ENCODE data around the gene SMIM33.
"Not testable (repeated sequence)": the region's sequence is repeated elsewhere in the genome, so short reads cannot be mapped to it uniquely, and the experiment has no call there.

DNA sequence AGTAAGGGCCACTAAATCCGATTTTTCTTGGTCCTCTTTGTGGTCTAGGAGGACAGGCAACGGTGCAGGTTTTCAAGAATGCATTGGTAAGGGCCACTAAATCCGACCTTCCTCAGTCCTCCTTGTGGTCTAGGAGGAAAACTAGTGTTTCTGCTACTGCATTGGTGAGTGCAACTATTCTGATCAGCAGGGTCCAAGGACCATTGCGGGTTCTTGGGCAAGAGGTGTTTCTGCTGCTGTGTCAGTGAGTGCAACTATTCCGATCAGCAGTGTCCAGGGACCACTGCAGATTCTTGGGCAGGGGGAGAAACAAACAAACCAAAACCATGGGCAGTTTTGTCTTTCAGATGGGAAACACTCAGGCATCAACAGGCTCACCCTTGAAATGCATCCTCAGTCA is 33.9 kb downstream of the SMIM33 start:
- TF ChIP-seq, protein P1, sequence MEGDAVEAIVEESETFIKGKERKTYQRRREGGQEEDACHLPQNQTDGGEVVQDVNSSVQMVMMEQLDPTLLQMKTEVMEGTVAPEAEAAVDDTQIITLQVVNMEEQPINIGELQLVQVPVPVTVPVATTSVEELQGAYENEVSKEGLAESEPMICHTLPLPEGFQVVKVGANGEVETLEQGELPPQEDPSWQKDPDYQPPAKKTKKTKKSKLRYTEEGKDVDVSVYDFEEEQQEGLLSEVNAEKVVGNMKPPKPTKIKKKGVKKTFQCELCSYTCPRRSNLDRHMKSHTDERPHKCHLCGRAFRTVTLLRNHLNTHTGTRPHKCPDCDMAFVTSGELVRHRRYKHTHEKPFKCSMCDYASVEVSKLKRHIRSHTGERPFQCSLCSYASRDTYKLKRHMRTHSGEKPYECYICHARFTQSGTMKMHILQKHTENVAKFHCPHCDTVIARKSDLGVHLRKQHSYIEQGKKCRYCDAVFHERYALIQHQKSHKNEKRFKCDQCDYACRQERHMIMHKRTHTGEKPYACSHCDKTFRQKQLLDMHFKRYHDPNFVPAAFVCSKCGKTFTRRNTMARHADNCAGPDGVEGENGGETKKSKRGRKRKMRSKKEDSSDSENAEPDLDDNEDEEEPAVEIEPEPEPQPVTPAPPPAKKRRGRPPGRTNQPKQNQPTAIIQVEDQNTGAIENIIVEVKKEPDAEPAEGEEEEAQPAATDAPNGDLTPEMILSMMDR (conservative IDR thresholded peaks at IDR 0.05): not testable (repeated sequence)
- TF ChIP-seq ZFX (IDR thresholded peaks at IDR 0.05): not testable (repeated sequence)

Data from C4-2B (cell line).